Germinal center (tissue), 1 donor: Measurements from ENCODE around the gene ERV3-1.
"Not testable (repeated sequence)": the region's sequence is repeated elsewhere in the genome, so short reads cannot be mapped to it uniquely, and the experiment has no call there.

Experiments used
- DNase-seq: peaks from one replicate; pipeline ENCODE4 v3.0.0; 2012; ENCODE audit warnings: mixed read lengths, low spot score

ERV3-1 gene

GRCh38 chr7:64944667-64945502 lies 61.6 kb downstream of the ERV3-1 start:
- DNase-seq, result not testable (repeated sequence)
